ENCODE data around the gene MYO1E. TPM values are rescaled to one million over a fixed set of nuclear protein-coding genes. Genes with fewer than 3 reads are reported as not detected.

MYO1E gene
- total RNA-seq, 6 experiments from 2014 or later: 108 to 142 (median 115) TPM

GRCh38 chr15:59259137-59259943 lies 113.3 kb downstream of the MYO1E start:
- DNase-seq: no peak
- H3K9me3 Mint-ChIP-seq: no peaks in the 10 kb centered on the region
- H3K4me3 Mint-ChIP-seq: no peak overlapping the region
- H3K27me3 Mint-ChIP-seq (ENCODE audit: insufficient read depth): no peaks in the 10 kb centered on the region
- H3K27ac Mint-ChIP-seq: no peak overlapping the region
- peaks cover 7% of the 10 kb centered on the region; the same call in 1 of the 2 replicates for H3K4me1 Mint-ChIP-seq (ENCODE audit: low read depth)
- no peak for TF ChIP-seq CTCF (IDR thresholded peaks at IDR 0.05)
- H3K36me3 Mint-ChIP-seq (ENCODE audit: low read depth): peaks cover 16% of the 10 kb centered on the region

- TF ChIP-seq CTCF (IDR thresholded peaks at IDR 0.05): no peak
- no peaks in the 10 kb centered on the region for H3K27me3 Mint-ChIP-seq (ENCODE audit: insufficient read depth)
- peaks cover 16% of the 10 kb centered on the region for H3K36me3 Mint-ChIP-seq (ENCODE audit: low read depth)
- no peak overlapping the region for H3K4me3 Mint-ChIP-seq
- peaks cover 7% of the 10 kb centered on the region; the same call in 1 of the 2 replicates for H3K4me1 Mint-ChIP-seq (ENCODE audit: low read depth)
- H3K9me3 Mint-ChIP-seq: no peaks in the 10 kb centered on the region
- H3K27ac Mint-ChIP-seq: no peak overlapping the region
- no peak for DNase-seq
These were observed 114.4 kb downstream of the MYO1E start for GRCh38 chr15:59258317-59258716.

GRCh38 chr15:59257140-59257539 lies 115.5 kb downstream of the MYO1E start:
- Mint-ChIP-seq H3K36me3 (ENCODE audit: low read depth) (peaks cover 16% of the 10 kb centered on the region), H3K4me1 (ENCODE audit: low read depth) (peaks cover 7% of the 10 kb centered on the region; the same call in 1 of the 2 replicates), H3K27me3 (ENCODE audit: insufficient read depth) (no peaks in the 10 kb centered on the region), H3K9me3 (no peaks in the 10 kb centered on the region), H3K4me3 (no peak overlapping the region), H3K27ac (no peak overlapping the region)
- TF ChIP-seq CTCF (IDR thresholded peaks at IDR 0.05): no peak
- no peak for DNase-seq

- H3K9me3 Mint-ChIP-seq: no peaks in the 10 kb centered on the region
- peaks cover 15% of the 10 kb centered on the region for H3K36me3 Mint-ChIP-seq (ENCODE audit: low read depth)
- no peak overlapping the region for H3K27ac Mint-ChIP-seq
- TF ChIP-seq CTCF (IDR thresholded peaks at IDR 0.05): no peak
- H3K4me3 Mint-ChIP-seq: no peak overlapping the region
- H3K27me3 Mint-ChIP-seq (ENCODE audit: insufficient read depth): no peaks in the 10 kb centered on the region
- H3K4me1 Mint-ChIP-seq (ENCODE audit: low read depth): peaks cover 8% of the 10 kb centered on the region; the same call in 1 of the 2 replicates
- DNase-seq: no peak
These were observed 116.2 kb downstream of the MYO1E start for GRCh38 chr15:59256482-59256881.

- Mint-ChIP-seq H3K27ac (no peak overlapping the region), H3K36me3 (ENCODE audit: low read depth) (peaks cover 13% of the 10 kb centered on the region), H3K4me3 (no peak overlapping the region), H3K27me3 (ENCODE audit: insufficient read depth) (no peaks in the 10 kb centered on the region), H3K9me3 (no peaks in the 10 kb centered on the region), H3K4me1 (ENCODE audit: low read depth) (peaks cover 14% of the 10 kb centered on the region)
- TF ChIP-seq CTCF (IDR thresholded peaks at IDR 0.05): no peak
- DNase-seq: no peak
These were observed 116.9 kb downstream of the MYO1E start for GRCh38 chr15:59255680-59256336.
